H54 (cell line): Measurements from ENCODE around the gene FGF1.

ENCODE experiments used
- DNase-seq: peaks from one replicate; pipeline ENCODE4 v3.0.0; 2011; ENCODE audit warnings: low spot score, mixed read lengths; ENCODE audit not compliant: insufficient read length
- FAIRE-seq: peaks from 3 replicates; lab custom pipeline; 2011; peaks lifted over from hg19 to GRCh38; lab: Jason Lieb, UNC
- POLR2A ChIP-seq: IDR thresholded peaks from 2 replicates; pipeline ENCODE4 v1.6.1; 2011; ENCODE audit warnings: low read depth, mild to moderate bottlenecking, low read length

FGF1 gene

DNA sequence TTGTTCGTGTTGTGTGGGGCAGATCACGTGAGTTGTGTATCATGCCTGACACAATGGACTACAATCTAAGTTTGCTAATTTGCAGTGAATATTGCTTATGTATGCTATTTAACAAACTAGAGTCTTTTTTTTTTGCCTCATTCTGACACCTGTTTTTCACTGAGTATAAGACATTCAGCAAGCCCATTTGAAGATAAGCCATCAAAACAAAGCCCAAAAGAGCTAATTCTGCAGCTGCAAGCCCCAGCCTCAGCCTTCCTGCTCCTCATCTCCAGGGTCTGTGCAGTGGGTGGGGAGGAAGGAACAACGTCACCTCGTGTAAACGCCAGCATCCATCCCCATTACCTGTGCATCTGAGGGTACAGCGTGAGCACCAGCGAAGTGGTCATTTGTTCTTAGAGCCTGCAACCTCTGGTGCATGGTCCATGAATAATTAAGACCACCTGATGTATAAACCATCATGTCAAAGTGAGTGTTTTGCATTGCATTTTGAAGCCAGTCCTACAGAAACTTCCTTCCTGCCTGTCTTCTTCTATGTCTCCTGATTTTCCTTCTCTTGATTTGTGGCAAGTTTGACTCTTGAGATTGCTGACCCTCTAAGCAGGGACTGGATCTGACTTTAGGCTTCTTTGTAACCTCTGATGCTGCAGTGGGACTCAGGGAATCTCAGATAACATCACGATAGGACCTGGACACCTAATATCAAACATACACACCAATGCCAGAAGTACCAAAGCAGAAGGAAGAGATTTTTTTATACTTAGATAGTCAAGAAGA is 73.2 kb downstream of the FGF1 start:
- no peak for FAIRE-seq
- no peak for TF ChIP-seq POLR2A
- no peak for DNase-seq

DNA sequence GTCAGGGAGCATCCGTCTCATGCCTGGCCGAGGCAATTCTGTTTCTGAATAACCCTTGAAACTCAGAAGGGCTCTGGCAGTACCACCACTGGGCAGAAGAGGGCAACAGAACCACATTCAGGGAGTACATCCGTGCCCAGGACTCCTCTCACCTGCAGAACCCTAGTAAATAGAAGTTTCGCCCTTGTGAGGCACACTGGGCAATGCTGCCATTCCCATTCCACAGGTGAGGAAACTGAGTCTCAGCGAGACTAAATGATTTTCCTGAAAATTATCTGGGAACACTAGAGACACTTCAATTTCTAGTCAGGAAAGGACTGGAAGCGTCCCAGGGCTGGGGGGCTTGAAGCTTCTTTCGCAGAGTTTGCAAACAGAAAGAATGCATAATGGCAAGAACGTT is 74.7 kb downstream of the FGF1 start:
- peak; percentile 51 for DNase-seq
- FAIRE-seq, result peak; percentile 33
- TF ChIP-seq POLR2A, result no peak

DNA sequence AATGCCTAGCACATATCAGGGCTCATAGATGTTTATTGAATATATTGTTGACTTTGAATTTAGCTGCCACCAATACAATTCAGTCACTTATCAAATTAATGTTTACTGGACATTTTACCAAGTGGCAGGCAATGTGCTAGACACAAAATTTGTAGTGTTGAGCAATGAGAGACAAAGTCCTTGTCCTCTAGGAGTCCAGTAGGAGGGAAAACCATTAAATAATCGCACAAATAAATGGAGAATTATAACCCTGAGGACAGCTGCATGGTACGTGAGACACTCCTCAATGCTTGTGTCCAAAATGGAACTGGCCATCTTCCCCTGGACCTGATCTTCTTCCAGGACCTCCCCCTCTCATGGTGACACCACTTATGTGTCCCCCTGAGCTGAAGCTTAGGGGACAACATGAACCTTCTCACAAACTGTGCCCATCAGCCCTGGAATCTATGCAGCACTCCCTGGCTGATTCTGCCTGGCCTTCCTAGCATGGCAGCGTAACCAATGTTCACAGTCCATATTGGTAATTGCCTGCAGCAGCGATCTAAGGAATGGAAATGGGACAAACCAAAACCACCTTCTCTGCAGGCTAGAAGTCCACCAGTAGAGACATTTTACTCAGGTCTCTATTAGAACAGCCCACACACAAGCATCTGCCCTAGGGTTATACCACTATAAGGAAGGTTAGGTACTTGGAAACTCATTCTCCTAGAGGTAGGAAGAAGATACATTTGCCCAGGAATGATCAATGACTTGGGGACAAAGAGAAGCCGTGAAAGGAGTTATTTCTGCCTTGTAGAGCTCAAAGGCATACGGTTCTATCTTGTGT is 75.5 kb downstream of the FGF1 start:
- DNase-seq, result no peak
- no peak for TF ChIP-seq POLR2A
- no peak for FAIRE-seq

DNA sequence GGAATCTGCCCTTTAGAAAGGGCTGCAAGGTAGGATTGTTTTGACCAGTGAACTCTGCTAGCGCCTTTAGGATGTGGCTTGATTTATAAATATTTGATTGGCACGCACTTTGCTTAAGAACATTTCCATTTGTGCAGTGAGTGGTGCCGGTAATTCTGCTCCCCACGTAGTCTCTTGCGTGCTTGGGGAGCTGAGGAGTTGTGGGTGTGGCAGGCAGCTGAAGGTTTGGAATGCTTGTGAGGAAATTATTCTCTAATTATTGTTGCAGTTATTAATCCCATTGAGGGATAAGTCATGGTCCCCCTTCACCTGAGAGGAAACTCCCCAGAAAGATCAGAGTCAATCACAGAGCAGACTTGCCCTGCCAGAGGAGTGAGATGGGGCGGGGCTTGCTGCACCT is 76.7 kb downstream of the FGF1 start:
- FAIRE-seq, result no peak
- no peak for TF ChIP-seq POLR2A

DNA sequence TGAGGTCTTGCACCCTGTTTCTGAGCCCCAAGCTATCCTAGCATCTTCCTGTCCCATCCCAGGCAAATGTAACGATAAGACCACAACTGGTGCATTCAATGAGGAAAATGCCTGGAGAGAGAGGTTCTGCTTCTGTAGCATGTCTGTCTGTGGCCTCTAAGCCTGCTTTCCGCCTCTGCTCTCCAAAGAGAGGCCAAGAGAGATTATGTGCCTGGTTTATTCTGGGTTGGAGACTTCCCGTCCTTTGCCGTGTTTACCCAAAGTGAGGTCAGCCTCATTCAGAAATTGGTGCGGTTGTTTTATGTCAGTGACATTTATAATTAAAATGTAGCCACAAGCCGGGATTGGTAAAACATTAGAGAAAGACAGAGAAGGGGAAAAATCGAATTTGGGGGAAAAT is 77.8 kb downstream of the FGF1 start:
- no peak for TF ChIP-seq POLR2A
- DNase-seq, result no peak
- no peak for FAIRE-seq

More for the DNA sequence above, 76.7 kb downstream of the FGF1 start:
- no peak for DNase-seq

DNA sequence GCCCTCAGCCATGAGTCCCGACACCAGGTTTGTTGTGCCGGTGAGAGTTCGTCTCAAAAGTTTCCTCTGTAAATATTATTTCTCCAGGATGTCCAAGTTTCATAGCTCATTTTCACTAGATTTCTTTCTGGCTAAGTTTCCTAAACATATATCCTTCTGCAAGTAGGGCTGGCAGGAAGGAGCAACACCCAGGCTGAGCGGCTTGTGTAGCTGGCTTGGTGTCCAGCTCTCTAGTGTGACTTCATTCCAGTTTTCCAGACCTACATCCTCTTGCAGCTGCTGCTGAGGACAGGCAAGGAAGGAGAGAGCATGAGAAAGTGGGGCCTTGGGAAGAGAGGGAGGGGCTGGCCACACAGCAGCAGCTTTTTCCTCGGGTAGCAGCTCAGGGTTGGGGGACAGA is 80.3 kb downstream of the FGF1 start:
- FAIRE-seq, result no peak

DNA sequence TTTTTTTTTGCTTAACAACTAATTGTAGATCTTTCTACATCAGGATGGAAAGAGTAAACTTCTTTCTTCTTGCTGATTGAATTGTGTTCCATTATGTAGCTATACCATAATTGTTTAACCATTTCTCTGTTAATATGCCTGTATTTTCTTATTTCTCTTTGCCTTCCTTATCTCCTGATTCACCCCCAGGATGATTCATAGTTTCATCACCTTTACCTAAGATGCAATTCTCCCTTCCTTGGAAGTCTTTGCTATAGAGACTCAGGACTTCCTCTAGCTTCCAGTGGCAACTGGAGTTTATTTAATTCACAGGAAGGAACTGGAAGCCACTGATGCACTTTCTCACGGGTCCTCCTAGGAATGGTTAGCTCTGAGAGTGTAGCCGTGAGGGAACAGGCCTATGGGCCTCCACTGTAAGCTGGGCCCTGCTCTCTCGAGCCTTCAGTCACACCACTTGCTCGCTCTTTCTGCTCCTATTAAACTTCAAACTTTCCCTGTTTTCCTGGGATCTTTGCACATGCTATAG is 83.1 kb downstream of the FGF1 start:
- no peak for DNase-seq
- FAIRE-seq, result no peak
- no peak for TF ChIP-seq POLR2A

More for the DNA sequence above, 80.3 kb downstream of the FGF1 start:
- DNase-seq, result no peak
- no peak for TF ChIP-seq POLR2A

DNA sequence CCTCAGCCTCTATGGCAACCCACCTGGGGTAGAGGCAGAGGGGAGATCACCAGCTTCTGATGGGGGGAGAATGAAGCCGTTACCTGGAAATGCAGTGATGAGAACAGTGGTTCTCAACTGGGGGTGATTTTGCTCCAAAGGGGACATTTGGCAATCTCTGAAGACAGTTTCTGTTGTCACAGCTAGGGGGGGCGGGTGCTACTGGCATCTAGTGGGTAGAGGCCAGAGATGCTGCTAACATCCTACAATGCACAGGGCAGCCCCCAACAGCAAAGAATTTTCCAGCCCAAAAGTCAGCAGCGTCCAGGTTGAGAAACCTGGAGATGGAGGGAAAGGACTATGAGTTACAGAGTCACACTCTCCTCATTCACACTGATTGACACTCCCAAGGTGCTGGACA is 84.5 kb downstream of the FGF1 start:
- no peak for TF ChIP-seq POLR2A
- FAIRE-seq, result no peak
- no peak for DNase-seq

DNA sequence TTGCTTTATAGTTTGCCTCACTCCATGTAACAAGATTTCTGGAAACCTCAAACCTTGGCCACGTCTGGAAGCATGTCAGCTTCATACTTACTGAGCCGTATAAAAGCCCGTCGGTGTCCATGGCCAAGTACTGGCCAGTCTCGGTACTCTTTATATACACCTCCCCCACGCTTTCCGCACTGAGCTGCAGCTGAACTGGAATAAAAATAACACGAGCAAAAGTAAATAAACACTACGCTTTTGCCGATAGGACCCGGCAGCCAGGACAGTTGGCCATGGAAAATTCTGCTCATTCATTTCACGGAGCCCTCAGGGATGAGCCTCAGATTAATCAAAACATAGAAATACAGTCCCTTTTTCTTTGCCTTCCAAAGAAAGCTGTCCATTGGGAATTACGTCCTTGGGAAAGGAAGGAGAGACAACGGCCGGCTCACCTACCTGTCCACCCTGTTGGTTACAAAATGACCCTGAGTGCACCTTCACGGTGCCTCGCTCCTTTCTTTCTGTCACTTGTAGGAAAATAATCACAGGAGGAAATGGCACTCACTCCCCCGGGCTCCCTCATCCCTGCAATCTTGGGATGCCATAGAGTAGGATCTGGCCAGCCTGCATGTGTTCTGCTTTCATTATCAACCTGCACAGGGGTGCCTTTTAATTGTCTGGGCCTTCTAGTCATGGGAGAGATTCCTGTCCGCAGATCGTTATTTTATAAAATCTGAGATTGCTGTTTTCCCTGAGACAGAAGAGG is 85.1 kb downstream of the FGF1 start:
- no peak for FAIRE-seq

DNA sequence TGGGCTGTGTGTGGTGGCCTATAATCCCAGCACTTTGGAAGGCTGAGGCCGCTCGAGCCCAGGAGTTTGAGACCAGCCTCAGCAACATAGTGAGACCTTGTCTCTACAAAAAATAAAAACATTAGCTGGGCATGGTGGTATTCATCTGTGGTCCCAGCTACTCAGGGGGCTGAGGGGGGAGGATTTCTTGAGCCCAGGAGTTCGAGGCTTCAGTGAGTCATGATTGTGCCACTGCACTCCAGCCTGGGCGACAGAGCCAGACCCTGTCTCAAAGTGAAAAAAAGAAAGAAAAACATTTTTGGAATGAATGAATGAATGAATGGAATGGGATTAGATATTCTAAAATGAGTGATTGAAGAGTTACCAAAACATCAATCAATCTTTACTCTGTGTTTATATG is 85.8 kb downstream of the FGF1 start:
- DNase-seq (no peak), FAIRE-seq (no peak)
- TF ChIP-seq POLR2A, result no peak

More for the DNA sequence above, 85.1 kb downstream of the FGF1 start:
- no peak for DNase-seq
- no peak for TF ChIP-seq POLR2A

DNA sequence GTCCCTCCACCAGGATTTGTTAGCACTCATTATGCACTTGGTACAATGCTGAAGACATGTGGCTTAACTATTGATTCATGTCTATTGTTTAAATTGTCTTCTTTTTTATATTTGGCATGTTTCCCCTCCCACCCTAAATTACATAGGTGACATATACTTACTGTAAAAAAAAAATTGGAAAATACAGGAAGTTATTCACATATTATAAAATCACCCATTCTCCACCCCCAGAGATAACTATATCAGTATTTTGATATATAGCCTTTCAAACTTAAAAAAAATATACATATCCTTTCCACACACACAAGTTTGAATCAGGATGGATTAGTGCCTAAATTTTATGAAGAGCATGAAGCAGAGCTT is 87.6 kb downstream of the FGF1 start:
- FAIRE-seq, result no peak
- DNase-seq, result no peak
- TF ChIP-seq POLR2A, result no peak

DNA sequence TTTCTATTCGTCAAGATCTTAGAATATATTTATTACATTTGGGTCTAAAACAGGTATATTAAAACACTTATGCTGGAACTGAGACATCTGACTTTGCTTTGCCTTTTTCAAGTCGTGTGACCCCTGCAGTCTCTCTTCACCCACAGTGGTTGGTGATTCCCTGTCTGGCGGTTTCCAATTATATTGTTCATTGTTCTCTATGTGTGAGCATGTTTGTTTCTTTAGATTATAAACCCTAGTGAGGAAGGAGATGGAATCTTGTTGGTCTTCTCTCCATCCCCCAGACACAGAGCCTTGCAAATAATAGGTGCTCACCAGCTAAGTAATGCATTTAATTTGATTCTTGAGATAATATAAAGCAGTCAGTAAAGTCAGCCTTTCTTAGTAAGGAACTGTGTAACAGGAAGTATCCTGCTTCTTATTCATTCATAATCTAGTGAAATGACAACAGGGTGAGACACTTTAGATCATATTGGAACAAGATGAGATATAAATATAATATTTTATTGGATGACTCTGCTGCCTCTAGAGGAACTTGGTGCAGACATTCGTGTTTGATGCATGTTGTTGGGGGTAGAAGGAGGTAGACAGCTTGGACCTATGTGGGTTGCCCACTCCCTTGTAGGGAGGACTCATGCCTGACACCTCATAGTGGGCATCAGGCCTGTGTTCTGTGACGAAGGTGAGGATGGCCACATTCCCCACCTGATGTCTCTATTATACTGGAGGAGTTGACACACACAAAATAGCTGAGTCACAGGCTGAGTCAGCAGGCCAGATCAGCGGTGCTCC is 88.1 kb downstream of the FGF1 start:
- no peak for TF ChIP-seq POLR2A

DNA sequence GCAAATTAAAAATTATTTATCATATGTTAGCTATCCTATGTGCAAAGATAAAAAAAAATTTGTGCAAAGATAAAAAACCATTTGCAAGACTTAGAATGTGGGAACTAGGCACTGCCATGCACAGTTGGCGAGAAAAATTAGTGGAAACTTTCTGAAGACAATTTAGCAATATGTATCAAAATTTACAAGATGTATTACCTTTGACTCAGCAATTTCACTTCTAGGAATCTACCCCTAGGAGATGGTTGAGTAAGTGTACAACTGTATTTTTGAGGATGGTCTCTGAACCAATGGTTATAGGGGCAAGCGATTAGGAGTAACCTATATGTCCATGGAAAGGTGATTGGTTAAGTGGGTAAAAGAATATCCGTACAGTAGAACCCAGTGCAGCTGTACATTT is 88.9 kb downstream of the FGF1 start:
- TF ChIP-seq POLR2A, result no peak
- no peak for FAIRE-seq
- DNase-seq, result no peak

More for the DNA sequence above, 88.1 kb downstream of the FGF1 start:
- FAIRE-seq (peak; percentile 78), DNase-seq (peak; percentile 41)
